GM12878 (cell line): ENCODE data around the gene KIF25. TPM values are rescaled to one million over a fixed set of nuclear protein-coding genes. Genes with fewer than 3 reads are reported as not detected.

Experiments
- ATAC-seq: fragments of 200-7000 bp; cut with Tn5 transposase; 3 replicates; pipeline ENCODE4 v1.9.1; 2020; ENCODE audit warnings: mild to moderate bottlenecking, moderate library complexity
- BruUV-seq: library from RNA; stranded (reverse); fragments of 400-500 nt; replicated peaks from 2 replicates; lab custom pipeline; 2021; lab: Mats Ljungman, UMichigan
- CTCF ChIA-PET: fragments of 300-600 bp; sonication (Branson Sonifier 250); formaldehyde crosslinking; extraction: SDS; loops from one replicate; lab custom pipeline; 2021; ENCODE audit warnings: inconsistent platforms; lab: Yijun Ruan, JAX
- POLR2A ChIA-PET: fragments of 350-600 bp; formaldehyde crosslinking; extraction: SDS; loops from one replicate; lab custom pipeline; 2021; ENCODE audit warnings: inconsistent platforms; lab: Charles Lee
- RAD21 ChIA-PET: fragments of 300-600 bp; sonication (Branson Sonifier 250); formaldehyde crosslinking; loops from one replicate; lab custom pipeline; 2023; ENCODE audit warnings: antibody characterized with exemption; ENCODE audit not compliant: unreplicated experiment; lab: Charles Lee
- SMC1A ChIA-PET: fragments of 300-600 bp; sonication (Branson Sonifier 250); formaldehyde crosslinking; loops from one replicate; lab custom pipeline; 2023; ENCODE audit not compliant: unreplicated experiment, uncharacterized antibody; lab: Charles Lee
- DNase-seq: peaks from one replicate; pipeline ENCODE4 v3.0.0-alpha.2; 2011; ENCODE audit warnings: low read depth, low spot score
- FAIRE-seq: peaks from 3 replicates; lab custom pipeline; 2011; peaks lifted over from hg19 to GRCh38; lab: Jason Lieb, UNC
- H2AFZ ChIP-seq: 2 replicates; pipeline ENCODE4 v1.6.0; 2011; ENCODE audit warnings: low read depth, low read length, control low read depth; ENCODE audit not compliant: control insufficient read depth
- H3K27ac ChIP-seq: 2 replicates; pipeline ENCODE4 v1.5.1; 2011; ENCODE audit warnings: control low read depth; ENCODE audit not compliant: control insufficient read depth, insufficient read depth
- H3K27me3 ChIP-seq, 2 experiments: replicated peaks in 1 of 2; 2 replicates each; pipeline versions ENCODE4 v1.6.0 to v1.6.1; 2011; ENCODE audit warnings: low read length in 1 of 2; ENCODE audit not compliant: control insufficient read depth in 2 of 2, insufficient read depth in 2 of 2
- H3K36me3 ChIP-seq, 2 experiments: 2 replicates each; pipeline ENCODE4 v1.5.1; 2011; ENCODE audit warnings: low read length in 1 of 2; ENCODE audit not compliant: control insufficient read depth in 2 of 2, insufficient read depth in 2 of 2
- H3K4me1 ChIP-seq: 2 replicates; pipeline ENCODE4 v1.6.1; 2011; ENCODE audit warnings: mild to moderate bottlenecking, low read length, moderate library complexity, mixed read lengths; ENCODE audit not compliant: control insufficient read depth, insufficient read depth
- H3K4me2 ChIP-seq: 2 replicates; pipeline ENCODE4 v1.6.0; 2011; ENCODE audit warnings: control low read depth; ENCODE audit not compliant: control insufficient read depth, insufficient read depth
- H3K4me3 ChIP-seq: fragments of 200-600 bp; sonication (generic); 2 replicates; pipeline ENCODE4 v1.5.1; 2016
- H3K79me2 ChIP-seq: 2 replicates; pipeline ENCODE4 v1.6.0; 2011; ENCODE audit warnings: low read length; ENCODE audit not compliant: control insufficient read depth, insufficient read depth
- H3K9ac ChIP-seq: 2 replicates; pipeline ENCODE4 v1.8.0; 2011; ENCODE audit warnings: low read length, control low read depth, mixed read lengths; ENCODE audit not compliant: control insufficient read depth, insufficient read depth
- H3K9me3 ChIP-seq: replicated peaks from 3 replicates; pipeline ENCODE4 v1.5.1; 2011; ENCODE audit warnings: mild to moderate bottlenecking, low read length; ENCODE audit not compliant: control insufficient read depth, insufficient read depth
- H4K20me1 ChIP-seq: 2 replicates; pipeline ENCODE4 v1.6.0; 2011; ENCODE audit not compliant: control insufficient read depth, insufficient read depth
- CHD4 ChIP-seq: fragments of 200-600 bp; sonication (generic); IDR thresholded peaks from 2 replicates; pipeline ENCODE4 v1.6.1; 2016; ENCODE audit warnings: mild to moderate bottlenecking
- POLR2AphosphoS5 ChIP-seq: IDR thresholded peaks from 2 replicates; pipeline ENCODE4 v1.6.1; 2011; ENCODE audit warnings: mild to moderate bottlenecking, low read length, inconsistent platforms
- RELA ChIP-seq: fragments of 450-650 bp; IDR thresholded peaks from 2 replicates; pipeline ENCODE4 v1.8.0; 2014; ENCODE audit warnings: borderline replicate concordance; ENCODE audit not compliant: partially characterized antibody
- ZNF207 ChIP-seq: fragments of 450-650 bp; IDR thresholded peaks from 2 replicates; pipeline ENCODE4 v1.6.1; 2014; ENCODE audit warnings: antibody characterized with exemption, mild to moderate bottlenecking, borderline replicate concordance
- WGBS: methylation state at CpG from one replicate; pipeline ENCODE4 v1.1.6; 2016; ENCODE audit warnings: low lambda C conversion rate; ENCODE audit not compliant: insufficient replicate concordance, insufficient coverage; ENCODE audit errors: missing lambda C conversion rate; 5-methylcytosine and 5-hydroxymethylcytosine counted together
- in situ Hi-C: fragments of 300-500 bp; cut with MboI; formaldehyde crosslinking; loops from 9 replicates; pipeline ENCODE4 v1.14.3; 2018; ENCODE audit warnings: mixed read lengths
- intact Hi-C: fragments of 100-400 bp; cut with micrococcal nuclease; formaldehyde crosslinking; loops from one replicate; pipeline ENCODE4 v1.14.2; 2022; ENCODE audit not compliant: unreplicated experiment
- polyA plus RNA-seq, 11 experiments: library from polyadenylated mRNA; depleted of rRNA in 4 of 11; unstranded in 6 of 11; stranded (reverse) in 5 of 11; fragments of >200 nt; fragmentation: Nextera tagmentation in 4 of 11; fragmentation: Illumina TruSeq in 1 of 11; extraction: Ambion mirVana in 4 of 11; extraction: Trizol in 1 of 11; gene quantifications; 1 replicate in 1 of 11; 2 replicates in 10 of 11; pipeline versions ENCODE4 v1.2.1 to v1.2.3, GENCODE V29; 2011 to 2016; ENCODE audit warnings: inconsistent platforms in 2 of 11, missing spikeins in 2 of 11, low read depth in 1 of 11
- total RNA-seq, 4 experiments: library from RNA; depleted of rRNA in 3 of 4; stranded (reverse); fragments of >200 nt in 3 of 4; fragmentation: Illumina TruSeq in 1 of 4; extraction: Trizol in 1 of 4; gene quantifications; 2 replicates each; pipeline versions ENCODE4 v1.2.1 to v1.2.3, GENCODE V29; 2013 to 2021
- TF ChIP-seq, protein P1 (sequence below): IDR thresholded peaks from 2 replicates; pipeline ENCODE4 v1.6.1; 2011; ENCODE audit warnings: borderline replicate concordance, low read depth, mild to moderate bottlenecking, moderate library complexity, mixed read lengths, low read length; ENCODE audit not compliant: insufficient read depth; ENCODE audit errors: extremely low read length
- TF ChIP-seq, protein P2 (sequence below): fragments of 450-650 bp; IDR thresholded peaks from 2 replicates; pipeline ENCODE4 v1.6.1; 2017; ENCODE audit warnings: mild to moderate bottlenecking
- TF ChIP-seq, protein P3 (sequence below): IDR thresholded peaks from 2 replicates; pipeline ENCODE4 v1.6.1; 2011; ENCODE audit warnings: mild to moderate bottlenecking, low read depth, low read length, moderate library complexity; ENCODE audit not compliant: insufficient replicate concordance

The KIF25 gene
- total and polyA plus RNA-seq, 10 of the 15 experiments (the other 5 are each of a cell fraction or from before 2014, with no cell fraction given): not detected

DNA sequence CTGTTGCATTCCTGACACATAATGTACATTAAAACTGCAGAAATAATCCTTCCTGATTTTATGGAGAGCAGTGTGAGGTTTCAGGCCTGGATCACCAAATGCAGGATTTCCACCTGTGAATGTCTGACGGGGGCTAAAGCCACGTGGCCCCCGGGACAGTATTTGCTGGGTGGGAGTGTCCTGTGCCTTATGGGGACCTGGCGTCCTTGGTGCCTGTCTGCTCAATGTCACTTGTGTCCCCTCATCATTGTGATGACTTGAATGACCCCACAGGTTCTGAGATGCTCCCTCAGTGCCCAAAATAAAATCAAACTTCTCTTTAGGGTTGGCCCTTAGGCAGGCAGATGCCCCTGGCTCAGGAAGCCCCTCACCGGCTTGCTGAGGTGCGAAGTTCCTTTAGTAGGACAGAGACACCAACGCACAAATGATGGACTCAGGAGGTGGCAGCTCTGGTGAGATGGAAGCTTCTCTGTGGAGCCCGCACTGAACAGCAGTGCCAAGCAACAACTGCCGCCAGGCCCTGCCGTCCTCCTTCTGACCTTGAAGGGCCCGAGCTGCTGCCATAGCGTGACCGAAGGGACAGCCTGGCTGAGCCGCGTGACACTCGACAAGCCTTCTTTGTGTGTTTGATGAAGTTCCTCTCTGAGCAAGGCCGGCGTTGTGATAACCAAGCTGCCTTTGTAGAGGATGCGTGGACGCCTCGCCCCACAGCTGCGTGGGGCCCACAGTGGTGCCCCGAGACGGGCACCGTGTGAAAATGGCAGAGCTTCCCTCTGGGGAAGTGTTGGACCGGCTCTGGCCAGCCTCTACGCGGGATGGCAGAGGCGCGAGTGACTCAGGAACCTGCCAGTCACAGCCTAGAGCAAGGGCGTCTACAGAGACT, 50.6 kb downstream of the KIF25 start:
- no peaks in the 10 kb centered on the region; the same call in 2 of the 3 replicates for H3K9me3 ChIP-seq
- ATAC-seq (no peak), DNase-seq (no peak), FAIRE-seq (no peak)
- ChIA-PET SMC1A (no interaction called here), POLR2A (interaction anchor here (0.6 kb wide), 1 partner anchor 837 kb away, joined by 6 read pairs; no protein-coding TSS in a partner anchor), RAD21 (no interaction called here), CTCF (no interaction called here)
- 59% methylated on average over 30 of the region's 31 CpGs for whole genome bisulfite sequencing
- no peak overlapping the region for H3K9ac ChIP-seq
- no TSS peak for BruUV-seq
- H3K4me2 ChIP-seq: no peak overlapping the region
- H3K4me1 ChIP-seq: no peaks in the 10 kb centered on the region
- in situ Hi-C loops: no loop called here
- H2AFZ ChIP-seq: no peak overlapping the region
- no peaks in the 10 kb centered on the region for H4K20me1 ChIP-seq
- no peaks in the 10 kb centered on the region for H3K36me3 ChIP-seq
- no peaks in the 10 kb centered on the region for H3K27me3 ChIP-seq
- H3K27ac ChIP-seq: no peak overlapping the region
- TF ChIP-seq, protein P1, sequence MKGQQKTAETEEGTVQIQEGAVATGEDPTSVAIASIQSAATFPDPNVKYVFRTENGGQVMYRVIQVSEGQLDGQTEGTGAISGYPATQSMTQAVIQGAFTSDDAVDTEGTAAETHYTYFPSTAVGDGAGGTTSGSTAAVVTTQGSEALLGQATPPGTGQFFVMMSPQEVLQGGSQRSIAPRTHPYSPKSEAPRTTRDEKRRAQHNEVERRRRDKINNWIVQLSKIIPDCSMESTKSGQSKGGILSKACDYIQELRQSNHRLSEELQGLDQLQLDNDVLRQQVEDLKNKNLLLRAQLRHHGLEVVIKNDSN: no peak
- no peak for TF ChIP-seq POLR2AphosphoS5
- no peak for TF ChIP-seq CHD4
- TF ChIP-seq, protein P2, sequence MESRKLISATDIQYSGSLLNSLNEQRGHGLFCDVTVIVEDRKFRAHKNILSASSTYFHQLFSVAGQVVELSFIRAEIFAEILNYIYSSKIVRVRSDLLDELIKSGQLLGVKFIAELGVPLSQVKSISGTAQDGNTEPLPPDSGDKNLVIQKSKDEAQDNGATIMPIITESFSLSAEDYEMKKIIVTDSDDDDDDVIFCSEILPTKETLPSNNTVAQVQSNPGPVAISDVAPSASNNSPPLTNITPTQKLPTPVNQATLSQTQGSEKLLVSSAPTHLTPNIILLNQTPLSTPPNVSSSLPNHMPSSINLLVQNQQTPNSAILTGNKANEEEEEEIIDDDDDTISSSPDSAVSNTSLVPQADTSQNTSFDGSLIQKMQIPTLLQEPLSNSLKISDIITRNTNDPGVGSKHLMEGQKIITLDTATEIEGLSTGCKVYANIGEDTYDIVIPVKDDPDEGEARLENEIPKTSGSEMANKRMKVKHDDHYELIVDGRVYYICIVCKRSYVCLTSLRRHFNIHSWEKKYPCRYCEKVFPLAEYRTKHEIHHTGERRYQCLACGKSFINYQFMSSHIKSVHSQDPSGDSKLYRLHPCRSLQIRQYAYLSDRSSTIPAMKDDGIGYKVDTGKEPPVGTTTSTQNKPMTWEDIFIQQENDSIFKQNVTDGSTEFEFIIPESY: no peak
- no peak for TF ChIP-seq ZNF207
- TF ChIP-seq, protein P3, sequence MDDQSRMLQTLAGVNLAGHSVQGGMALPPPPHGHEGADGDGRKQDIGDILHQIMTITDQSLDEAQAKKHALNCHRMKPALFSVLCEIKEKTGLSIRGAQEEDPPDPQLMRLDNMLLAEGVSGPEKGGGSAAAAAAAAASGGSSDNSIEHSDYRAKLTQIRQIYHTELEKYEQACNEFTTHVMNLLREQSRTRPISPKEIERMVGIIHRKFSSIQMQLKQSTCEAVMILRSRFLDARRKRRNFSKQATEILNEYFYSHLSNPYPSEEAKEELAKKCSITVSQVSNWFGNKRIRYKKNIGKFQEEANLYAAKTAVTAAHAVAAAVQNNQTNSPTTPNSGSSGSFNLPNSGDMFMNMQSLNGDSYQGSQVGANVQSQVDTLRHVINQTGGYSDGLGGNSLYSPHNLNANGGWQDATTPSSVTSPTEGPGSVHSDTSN: no peak
- TF ChIP-seq RELA: no peak
- no peak overlapping the region for H3K4me3 ChIP-seq
- intact Hi-C loops: no loop called here
- no peaks in the 10 kb centered on the region for H3K79me2 ChIP-seq
